SU-DHL-6 (cell line): ENCODE results near the gene SLC25A4.

Source experiments
- EZH2phosphoT487 ChIP-seq: fragments of 200-600 bp; sonication (generic), shearing (Covaris generic); conservative IDR thresholded peaks from 2 replicates; pipeline ENCODE4 v1.6.1; 2018; ENCODE audit warnings: mild to moderate bottlenecking, antibody characterized with exemption, low read length, moderate library complexity, mixed read lengths
- TF ChIP-seq, protein P1 (sequence below): fragments of 200-600 bp; sonication (generic); IDR thresholded peaks from one replicate; pipeline ENCODE4 v1.5.1; 2017; ENCODE audit warnings: antibody characterized with exemption, mild to moderate bottlenecking, low read length, moderate library complexity; ENCODE audit not compliant: insufficient read depth, poor library complexity, severe bottlenecking

DNA sequence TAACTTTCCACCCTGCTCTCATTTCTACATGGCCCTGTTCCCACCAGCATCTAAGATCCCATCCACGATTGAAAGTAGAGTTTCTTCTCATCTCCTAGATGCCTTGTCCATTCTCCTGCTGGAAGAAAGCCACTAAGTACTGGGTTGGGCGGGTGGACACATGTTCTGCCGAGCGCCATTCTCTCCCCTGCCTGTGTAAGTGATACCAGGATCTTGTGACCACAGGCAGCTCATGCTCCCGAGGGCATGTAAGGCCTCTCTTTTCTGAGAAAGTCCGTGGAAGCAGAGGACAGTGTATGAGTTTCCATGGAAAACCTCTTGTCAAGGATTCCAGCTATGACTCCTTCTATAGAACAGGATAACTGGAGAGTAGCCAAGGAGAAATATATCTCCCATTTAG, 3.3 kb upstream of the SLC25A4 start:
- TF ChIP-seq, protein P1, sequence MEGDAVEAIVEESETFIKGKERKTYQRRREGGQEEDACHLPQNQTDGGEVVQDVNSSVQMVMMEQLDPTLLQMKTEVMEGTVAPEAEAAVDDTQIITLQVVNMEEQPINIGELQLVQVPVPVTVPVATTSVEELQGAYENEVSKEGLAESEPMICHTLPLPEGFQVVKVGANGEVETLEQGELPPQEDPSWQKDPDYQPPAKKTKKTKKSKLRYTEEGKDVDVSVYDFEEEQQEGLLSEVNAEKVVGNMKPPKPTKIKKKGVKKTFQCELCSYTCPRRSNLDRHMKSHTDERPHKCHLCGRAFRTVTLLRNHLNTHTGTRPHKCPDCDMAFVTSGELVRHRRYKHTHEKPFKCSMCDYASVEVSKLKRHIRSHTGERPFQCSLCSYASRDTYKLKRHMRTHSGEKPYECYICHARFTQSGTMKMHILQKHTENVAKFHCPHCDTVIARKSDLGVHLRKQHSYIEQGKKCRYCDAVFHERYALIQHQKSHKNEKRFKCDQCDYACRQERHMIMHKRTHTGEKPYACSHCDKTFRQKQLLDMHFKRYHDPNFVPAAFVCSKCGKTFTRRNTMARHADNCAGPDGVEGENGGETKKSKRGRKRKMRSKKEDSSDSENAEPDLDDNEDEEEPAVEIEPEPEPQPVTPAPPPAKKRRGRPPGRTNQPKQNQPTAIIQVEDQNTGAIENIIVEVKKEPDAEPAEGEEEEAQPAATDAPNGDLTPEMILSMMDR, result no peak
- no peak for TF ChIP-seq EZH2phosphoT487
